HEK293 (cell line): Measurements from ENCODE around the gene ST7.

Experiments used
- SCRT1 ChIP-seq: fragments of 450-650 bp; formaldehyde crosslinking; IDR thresholded peaks from 2 replicates; pipeline ENCODE4 v1.5.1; 2016; ENCODE audit warnings: missing biosample characterization, missing genetic modification characterization, borderline replicate concordance
- ZXDB ChIP-seq: fragments of 450-650 bp; formaldehyde crosslinking; IDR thresholded peaks from 2 replicates; pipeline ENCODE4 v1.5.1; 2016; ENCODE audit warnings: missing biosample characterization, missing genetic modification characterization
- TF ChIP-seq, protein P1 (sequence below): fragments of 450-650 bp; formaldehyde crosslinking; IDR thresholded peaks from 2 replicates; pipeline ENCODE4 v1.5.1; 2016; ENCODE audit warnings: missing biosample characterization, missing genetic modification characterization

DNA sequence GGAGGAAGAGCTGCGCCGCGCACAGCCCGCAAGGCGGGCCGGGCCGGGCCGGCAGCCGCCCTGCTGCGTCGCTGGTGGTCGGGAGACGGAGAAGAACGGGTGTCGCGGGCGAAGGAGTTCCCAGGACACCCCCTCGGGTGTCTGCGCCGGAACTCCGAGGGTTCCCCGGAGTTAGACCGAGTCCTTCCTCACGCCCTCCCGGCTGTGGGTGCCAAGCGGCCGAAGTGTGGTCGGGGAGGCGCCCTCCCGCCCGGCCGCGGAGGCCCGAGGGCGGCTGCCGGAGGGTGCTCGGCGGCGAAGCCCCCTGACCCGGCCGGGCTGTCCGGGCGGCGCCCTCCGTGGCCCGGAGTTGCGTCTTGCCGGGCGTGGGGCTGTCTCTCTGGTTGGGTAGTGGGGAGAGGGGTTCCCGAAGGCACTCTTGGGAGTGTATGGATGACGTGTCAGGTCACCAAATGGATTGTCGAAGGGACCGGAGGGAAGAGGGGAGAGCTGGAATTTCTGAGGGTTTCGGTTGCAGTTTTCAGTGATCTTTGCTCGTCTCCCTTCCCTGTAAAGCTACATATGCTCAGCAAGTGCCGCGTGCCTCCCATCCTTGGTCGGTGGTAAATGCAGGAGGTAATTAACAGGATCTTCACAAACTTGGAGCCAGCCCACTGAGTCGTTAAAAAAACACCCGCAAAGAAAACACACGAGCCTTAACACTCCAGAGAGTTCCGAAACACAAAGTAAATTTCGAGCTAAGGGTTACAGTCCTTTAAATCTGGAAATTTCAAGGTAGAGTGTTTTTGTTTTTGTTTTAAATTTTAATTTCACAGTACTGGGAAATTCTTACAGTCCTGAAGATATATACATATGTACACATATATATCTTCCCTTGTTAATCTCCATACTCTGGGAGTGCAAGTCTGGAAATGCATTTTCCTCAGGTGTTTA lies 871 bp downstream of the ST7 start:
- no peak for TF ChIP-seq SCRT1
- peak; percentile 55; the same call in 1 of the 2 replicates for TF ChIP-seq ZXDB (tag by site-specific recombination)
- TF ChIP-seq, protein P1, sequence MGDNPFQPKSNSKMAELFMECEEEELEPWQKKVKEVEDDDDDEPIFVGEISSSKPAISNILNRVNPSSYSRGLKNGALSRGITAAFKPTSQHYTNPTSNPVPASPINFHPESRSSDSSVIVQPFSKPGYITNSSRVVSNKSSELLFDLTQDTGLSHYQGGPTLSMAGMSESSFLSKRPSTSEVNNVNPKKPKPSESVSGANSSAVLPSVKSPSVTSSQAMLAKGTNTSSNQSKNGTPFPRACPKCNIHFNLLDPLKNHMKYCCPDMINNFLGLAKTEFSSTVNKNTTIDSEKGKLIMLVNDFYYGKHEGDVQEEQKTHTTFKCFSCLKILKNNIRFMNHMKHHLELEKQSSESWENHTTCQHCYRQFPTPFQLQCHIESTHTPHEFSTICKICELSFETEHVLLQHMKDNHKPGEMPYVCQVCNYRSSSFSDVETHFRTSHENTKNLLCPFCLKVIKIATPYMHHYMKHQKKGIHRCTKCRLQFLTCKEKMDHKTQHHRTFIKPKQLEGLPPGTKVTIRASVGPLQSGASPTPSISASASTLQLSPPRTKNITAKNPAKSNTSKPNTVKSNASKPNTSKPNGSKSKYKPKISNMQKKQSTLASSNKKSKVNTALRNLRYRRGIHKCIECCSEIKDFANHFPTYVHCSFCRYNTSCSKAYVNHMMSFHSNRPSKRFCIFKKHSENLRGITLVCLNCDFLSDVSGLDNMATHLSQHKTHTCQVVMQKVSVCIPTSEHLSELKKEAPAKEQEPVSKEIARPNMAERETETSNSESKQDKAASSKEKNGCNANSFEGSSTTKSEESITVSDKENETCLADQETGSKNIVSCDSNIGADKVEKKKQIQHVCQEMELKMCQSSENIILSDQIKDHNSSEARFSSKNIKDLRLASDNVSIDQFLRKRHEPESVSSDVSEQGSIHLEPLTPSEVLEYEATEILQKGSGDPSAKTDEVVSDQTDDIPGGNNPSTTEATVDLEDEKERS = no peak
